Sigmoid colon (tissue), 4 donors: ENCODE data around the gene CCDC80.

Experiments used
- CTCF ChIP-seq, 4 experiments: fragments of 450-650 bp in 3 of 4; fragments of 200-600 bp in 1 of 4; IDR thresholded peaks; one replicate each; pipeline ENCODE4 v1.5.1; 2016 to 2019; ENCODE audit warnings: antibody characterized with exemption in 4 of 4, mild to moderate bottlenecking in 3 of 4, moderate library complexity in 2 of 4
- EP300 ChIP-seq, 4 donors: sonication (generic); formaldehyde crosslinking; IDR thresholded peaks; one replicate each; pipeline ENCODE4 v1.6.1; 2017; ENCODE audit warnings: antibody characterized with exemption in 4 of 4
- POLR2A ChIP-seq, 2 donors: fragments of 450-650 bp; IDR thresholded peaks; one replicate each; pipeline ENCODE4 v1.6.1; 2016; ENCODE audit warnings: antibody characterized with exemption in 2 of 2, mild to moderate bottlenecking in 2 of 2, moderate library complexity in 2 of 2
- POLR2AphosphoS5 ChIP-seq, 4 donors: sonication (generic); formaldehyde crosslinking; IDR thresholded peaks; one replicate each; pipeline ENCODE4 v1.6.1; 2017; ENCODE audit warnings: antibody characterized with exemption in 4 of 4

GRCh38 chr3:112611752-112612515 lies 29.0 kb downstream of the CCDC80 start:
- TF ChIP-seq CTCF (IDR thresholded peaks at IDR 0.05) (no peak), POLR2AphosphoS5 (IDR thresholded peaks at IDR 0.05) (no peak), EP300 (IDR thresholded peaks at IDR 0.05) (no peak), POLR2A (IDR thresholded peaks at IDR 0.05) (no peak)
